IMR-90 (cell line): ENCODE results near the gene EPM2AIP1. TPM values are rescaled to one million over a fixed set of nuclear protein-coding genes. Genes with fewer than 3 reads are reported as not detected.

ENCODE experiments used
- ATAC-seq: fragments of 200-7000 bp; cut with Tn5 transposase; 2 replicates; pipeline ENCODE4 v1.9.1; 2020; ENCODE audit warnings: low read depth, mild to moderate bottlenecking, moderate library complexity
- BruUV-seq: library from RNA; stranded (reverse); fragments of 400-500 nt; replicated peaks from 2 replicates; lab custom pipeline; 2021; lab: Mats Ljungman, UMichigan
- CTCF ChIA-PET: fragments of 300-600 bp; formaldehyde crosslinking; extraction: SDS; loops from one replicate; lab custom pipeline; 2021; ENCODE audit warnings: antibody characterized with exemption; lab: Yijun Ruan, JAX
- POLR2A ChIA-PET: fragments of 300-600 bp; sonication (Branson Sonifier 250); formaldehyde crosslinking; loops from one replicate; lab custom pipeline; 2022; ENCODE audit warnings: antibody characterized with exemption; ENCODE audit not compliant: unreplicated experiment; lab: Charles Lee
- DNase-seq: peaks from one replicate; pipeline ENCODE4 v3.0.0; 2013
- H2AFZ ChIP-seq: replicated peaks from 2 replicates; pipeline ENCODE3; 2013; ENCODE audit warnings: low read length, mild to moderate bottlenecking; ENCODE audit not compliant: poor library complexity
- H2AK5ac ChIP-seq: 2 replicates; pipeline ENCODE4 v1.6.1; 2013; ENCODE audit warnings: low read depth, low read length, inconsistent platforms
- H2AK9ac ChIP-seq: replicated peaks from 2 replicates; pipeline ENCODE3; 2013; ENCODE audit warnings: mild to moderate bottlenecking, low read depth, low read length, moderate library complexity; ENCODE audit not compliant: poor library complexity
- H2BK120ac ChIP-seq: 2 replicates; pipeline ENCODE4 v1.6.1; 2013; ENCODE audit warnings: low read depth, low read length, inconsistent platforms
- H2BK15ac ChIP-seq: 3 replicates; pipeline ENCODE4 v1.6.1; 2013; ENCODE audit warnings: low read depth, low read length, inconsistent platforms
- H2BK20ac ChIP-seq: 2 replicates; pipeline ENCODE4 v1.6.1; 2013; ENCODE audit warnings: low read depth, mild to moderate bottlenecking, inconsistent platforms, low read length, moderate library complexity
- H2BK5ac ChIP-seq: 2 replicates; pipeline ENCODE4 v1.6.1; 2013; ENCODE audit warnings: mild to moderate bottlenecking, low read depth, low read length, inconsistent platforms; ENCODE audit not compliant: poor library complexity, severe bottlenecking
- H3K14ac ChIP-seq: replicated peaks from 2 replicates; pipeline ENCODE4 v1.6.1; 2013; ENCODE audit warnings: low read depth, low read length, inconsistent platforms
- H3K18ac ChIP-seq: 2 replicates; pipeline ENCODE4 v1.6.1; 2013; ENCODE audit warnings: low read depth, low read length, control low read depth
- H3K23ac ChIP-seq: 2 replicates; pipeline ENCODE4 v1.6.1; 2013; ENCODE audit warnings: low read depth, low read length, inconsistent platforms
- H3K27ac ChIP-seq: 2 replicates; pipeline ENCODE4 v1.5.1; 2013; ENCODE audit warnings: mild to moderate bottlenecking, control low read depth, low read length; ENCODE audit not compliant: insufficient read depth
- H3K27me3 ChIP-seq: 2 replicates; pipeline ENCODE4 v1.6.1; 2013; ENCODE audit warnings: low read length; ENCODE audit not compliant: control insufficient read depth, insufficient read depth
- H3K36me3 ChIP-seq: 2 replicates; pipeline ENCODE4 v1.6.1; 2013; ENCODE audit warnings: low read length, mixed read lengths; ENCODE audit not compliant: control insufficient read depth, insufficient read depth
- H3K4ac ChIP-seq: 2 replicates; pipeline ENCODE4 v1.6.1; 2013; ENCODE audit warnings: low read depth, low read length, inconsistent platforms
- H3K4me1 ChIP-seq: 2 replicates; pipeline ENCODE4 v1.6.1; 2013; ENCODE audit warnings: low read length, mixed read lengths; ENCODE audit not compliant: control insufficient read depth, insufficient read depth
- H3K4me2 ChIP-seq: 2 replicates; pipeline ENCODE4 v1.6.1; 2013; ENCODE audit warnings: low read depth, mild to moderate bottlenecking, control low read depth, low read length, moderate library complexity
- H3K4me3 ChIP-seq: 2 replicates; pipeline ENCODE4 v1.5.1; 2013; ENCODE audit warnings: low read depth, mild to moderate bottlenecking, control low read depth, low read length, moderate library complexity; ENCODE audit not compliant: insufficient read depth
- H3K56ac ChIP-seq: 2 replicates; pipeline ENCODE4 v1.6.1; 2013; ENCODE audit warnings: low read length, inconsistent platforms; ENCODE audit not compliant: insufficient read depth; ENCODE audit errors: extremely low read depth
- H3K79me1 ChIP-seq, 2 experiments: 2 replicates each; pipeline ENCODE4 v1.6.1; 2013; ENCODE audit warnings: low read length in 2 of 2, inconsistent platforms in 1 of 2, low read depth in 1 of 2
- H3K9ac ChIP-seq: 2 replicates; pipeline ENCODE4 v1.6.1; 2013; ENCODE audit warnings: low read depth, low read length, control low read depth
- H3K9me1 ChIP-seq: 2 replicates; pipeline ENCODE4 v1.6.1; 2013; ENCODE audit warnings: low read length, inconsistent platforms; ENCODE audit not compliant: insufficient read depth
- H3K9me3 ChIP-seq: 2 replicates; pipeline ENCODE4 v1.6.1; 2013; ENCODE audit warnings: low read length; ENCODE audit not compliant: control insufficient read depth, insufficient read depth
- H4K20me1 ChIP-seq: 2 replicates; pipeline ENCODE4 v1.6.1; 2013; ENCODE audit warnings: low read length, inconsistent platforms; ENCODE audit not compliant: insufficient read depth
- H4K5ac ChIP-seq: 2 replicates; pipeline ENCODE4 v1.6.1; 2013; ENCODE audit warnings: mild to moderate bottlenecking, low read depth, low read length, control low read depth
- H4K8ac ChIP-seq, 2 experiments: 2 replicates each; pipeline ENCODE4 v1.6.1; 2013; ENCODE audit warnings: low read depth in 2 of 2, low read length in 2 of 2, control low read depth in 1 of 2, inconsistent platforms in 1 of 2
- H4K91ac ChIP-seq: 2 replicates; pipeline ENCODE4 v1.6.1; 2013; ENCODE audit warnings: low read depth, low read length, inconsistent platforms; ENCODE audit not compliant: insufficient read depth
- BHLHE40 ChIP-seq: fragments of 150-350 bp; IDR thresholded peaks from 2 replicates; pipeline ENCODE4 v1.6.1; 2016; ENCODE audit warnings: mild to moderate bottlenecking, low read depth, low read length
- FOS ChIP-seq: fragments of 150-350 bp; IDR thresholded peaks from 2 replicates; pipeline ENCODE4 v1.6.1; 2016; ENCODE audit warnings: low read depth, low read length
- MAFK ChIP-seq: IDR thresholded peaks from 2 replicates; pipeline ENCODE4 v1.6.1; 2012; ENCODE audit warnings: low read depth, low read length, improper control_type of control experiment
- MXI1 ChIP-seq: IDR thresholded peaks from 2 replicates; pipeline ENCODE4 v1.6.1; 2012; ENCODE audit warnings: low read depth, mild to moderate bottlenecking, low read length, moderate library complexity, borderline replicate concordance
- NFE2L2 ChIP-seq: fragments of 150-350 bp; IDR thresholded peaks from 2 replicates; pipeline ENCODE4 v1.6.1; 2016; ENCODE audit warnings: low read depth, mild to moderate bottlenecking, low read length
- RCOR1 ChIP-seq: IDR thresholded peaks from 2 replicates; pipeline ENCODE4 v1.6.1; 2012; ENCODE audit warnings: mild to moderate bottlenecking, low read length, improper control_type of control experiment; ENCODE audit not compliant: insufficient replicate concordance
- RFX5 ChIP-seq: IDR thresholded peaks from 2 replicates; pipeline ENCODE4 v1.8.0; 2012; ENCODE audit warnings: low read depth, mild to moderate bottlenecking, low read length, moderate library complexity
- SMC3 ChIP-seq: fragments of 150-350 bp; IDR thresholded peaks from 2 replicates; pipeline ENCODE4 v1.6.1; 2016; ENCODE audit warnings: low read depth, mild to moderate bottlenecking, antibody characterized with exemption, low read length, moderate library complexity
- WGBS, 2 experiments: methylation state at CpG; one replicate each; pipeline versions ENCODE4 v1.1.5 to v1.1.7; 2013; ENCODE audit warnings: missing lambda C conversion rate in 2 of 2; ENCODE audit not compliant: insufficient read length in 1 of 2; ENCODE audit errors: extremely low coverage in 2 of 2; 5-methylcytosine and 5-hydroxymethylcytosine counted together
- dilution Hi-C: fragments of 300-500 bp; cut with HindIII; formaldehyde crosslinking; loops from one replicate; pipeline ENCODE4 v1.14.3; 2018; ENCODE audit warnings: low sequenced_read_pairs; ENCODE audit not compliant: unreplicated experiment
- in situ Hi-C: fragments of 300-500 bp; cut with MboI; formaldehyde crosslinking; loops from 3 replicates; pipeline ENCODE4 v1.14.3; 2019; ENCODE audit warnings: low sequenced_read_pairs, inconsistent platforms, mixed read lengths
- intact Hi-C: fragments of 100-400 bp; cut with micrococcal nuclease; formaldehyde crosslinking; loops from 2 replicates; pipeline ENCODE4 v1.10.0; 2022
- polyA plus RNA-seq, 3 experiments: library from polyadenylated mRNA; depleted of rRNA; stranded (reverse); fragments of >200 nt; gene quantifications; 2 replicates each; pipeline ENCODE4 v1.2.3, GENCODE V29; 2012; ENCODE audit warnings: low replicate concordance in 1 of 3
- total RNA-seq: library from RNA; depleted of rRNA; stranded (reverse); fragments of >200 nt; gene quantifications from 2 replicates; pipeline ENCODE4 v1.2.3, GENCODE V29; 2012

The EPM2AIP1 gene
- total and polyA plus RNA-seq, 2 of the 4 experiments (the other 2 are of a cell fraction) = 6.4 to 13.4 TPM

DNA sequence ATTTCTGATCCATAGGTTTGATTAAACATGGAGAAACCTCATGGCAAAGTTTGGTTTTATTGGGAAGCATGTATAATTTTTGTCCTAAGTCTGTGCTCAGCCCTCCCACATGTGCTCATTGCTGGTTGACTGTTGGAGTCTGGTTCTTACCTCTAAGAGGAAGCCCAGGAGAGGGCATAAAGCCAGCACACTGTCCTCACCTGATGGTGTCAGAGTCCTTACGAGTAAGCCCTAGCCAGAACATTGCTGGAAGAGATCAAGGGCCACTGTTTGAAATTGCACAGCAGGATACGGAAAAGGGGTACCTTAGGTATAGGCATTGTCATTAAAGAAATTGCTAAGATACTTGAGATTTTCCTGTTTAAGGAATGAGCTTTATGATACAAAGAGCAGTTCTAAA is 21.7 kb upstream of the EPM2AIP1 start:
- Histone ChIP-seq H2AK5ac (no peak overlapping the region), H4K5ac (no peak overlapping the region), H2BK15ac (no peak overlapping the region), H4K91ac (no peak overlapping the region), H3K4ac (no peak overlapping the region), H2AK9ac (no peak overlapping the region), H3K79me1 (peaks cover 0 to 3% of the 10 kb centered on the region in 2 experiments; a peak in 1 of 4 replicates), H3K36me3 (peaks cover 31% of the 10 kb centered on the region), H3K9me1 (no peaks in the 10 kb centered on the region), H3K56ac (no peak overlapping the region), H3K4me2 (no peak overlapping the region), H4K8ac (no peak overlapping the region), H3K27me3 (no peaks in the 10 kb centered on the region), H3K9me3 (no peaks in the 10 kb centered on the region), H2BK20ac (no peak overlapping the region), H3K9ac (no peak overlapping the region), H3K27ac (no peak overlapping the region), H3K18ac (no peak overlapping the region), H3K4me3 (no peak overlapping the region), H4K20me1 (no peaks in the 10 kb centered on the region), H2BK5ac (no peak overlapping the region), H2AFZ (no peak overlapping the region), H2BK120ac (no peak overlapping the region), H3K23ac (no peak overlapping the region), H3K4me1 (no peaks in the 10 kb centered on the region), H3K14ac (no peak overlapping the region)
- DNase-seq = no peak
- BruUV-seq = no TSS peak
- no peak for ATAC-seq
- intact Hi-C loops = no loop called here
- POLR2A ChIA-PET = no interaction called here
- no CpG with 5 or more reads among the region's 2 CpGs for WGBS, 2 experiments
- dilution Hi-C loops = no loop called here
- CTCF ChIA-PET = interaction anchor here (1.2 kb wide), 1 partner anchor 10 kb away, joined by 5 read pairs; no protein-coding TSS in a partner anchor
- TF ChIP-seq FOS (no peak), MXI1 (no peak), MAFK (no peak), SMC3 (no peak), RCOR1 (no peak), BHLHE40 (no peak), NFE2L2 (no peak), RFX5 (no peak)
- in situ Hi-C loops = no loop called here
